NCI-H345 treated with DMSO at 0.1 percent for 48 hours (cell line): ENCODE data around the gene GATA2.

Experiments
- DNase-seq: peaks from one replicate; lab custom pipeline; 2025; ENCODE audit not compliant: unreplicated experiment; lab: John Stamatoyannopoulos, UW

The GATA2 gene

GRCh38 chr3:128436214-128436613 lies 56.8 kb downstream of the GATA2 start:
- no peak for DNase-seq

DNA sequence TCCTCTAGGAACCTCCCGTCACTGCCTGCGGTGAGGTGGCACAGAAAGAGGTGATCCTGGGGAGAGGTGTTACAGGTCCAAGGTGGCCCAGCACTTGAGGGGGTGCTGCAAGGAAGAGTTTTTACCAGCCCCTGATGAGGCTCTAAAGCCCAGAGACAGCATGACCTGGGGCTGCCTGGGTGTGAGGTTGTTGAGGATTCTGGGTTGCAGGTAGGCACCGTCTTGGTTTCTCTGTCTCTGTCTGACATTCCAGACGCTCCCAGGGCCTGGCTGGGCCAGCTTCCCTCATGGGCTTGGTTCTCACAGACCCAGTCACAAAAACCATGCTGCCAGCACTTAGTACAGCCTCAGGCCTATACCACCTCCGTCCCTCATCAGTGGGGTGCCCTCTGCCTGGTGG lies 57.4 kb downstream of the GATA2 start:
- DNase-seq = no peak

GRCh38 chr3:128435058-128435457 lies 57.9 kb downstream of the GATA2 start:
- no peak for DNase-seq

- no peak for DNase-seq
These were observed 58.5 kb downstream of the GATA2 start for GRCh38 chr3:128434524-128434923.

DNA sequence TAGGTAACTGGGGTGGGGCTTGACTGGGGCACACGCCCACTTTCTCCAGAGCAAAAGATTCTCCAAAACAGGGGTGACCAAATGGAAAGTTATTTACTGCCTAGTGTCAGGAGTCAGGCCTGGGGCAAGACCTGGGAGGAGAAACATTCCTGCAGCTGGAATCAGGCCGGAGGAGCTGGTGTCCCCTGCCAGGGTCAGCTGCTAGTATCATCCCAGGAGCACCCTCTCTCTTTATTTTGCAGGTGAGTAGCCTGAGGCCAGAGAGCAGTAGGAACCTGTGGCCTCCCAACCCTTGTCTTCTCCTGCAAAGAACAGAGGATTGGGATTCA lies 59.2 kb downstream of the GATA2 start:
- DNase-seq = no peak

GRCh38 chr3:128432971-128433836 lies 59.8 kb downstream of the GATA2 start:
- no peak for DNase-seq

DNA sequence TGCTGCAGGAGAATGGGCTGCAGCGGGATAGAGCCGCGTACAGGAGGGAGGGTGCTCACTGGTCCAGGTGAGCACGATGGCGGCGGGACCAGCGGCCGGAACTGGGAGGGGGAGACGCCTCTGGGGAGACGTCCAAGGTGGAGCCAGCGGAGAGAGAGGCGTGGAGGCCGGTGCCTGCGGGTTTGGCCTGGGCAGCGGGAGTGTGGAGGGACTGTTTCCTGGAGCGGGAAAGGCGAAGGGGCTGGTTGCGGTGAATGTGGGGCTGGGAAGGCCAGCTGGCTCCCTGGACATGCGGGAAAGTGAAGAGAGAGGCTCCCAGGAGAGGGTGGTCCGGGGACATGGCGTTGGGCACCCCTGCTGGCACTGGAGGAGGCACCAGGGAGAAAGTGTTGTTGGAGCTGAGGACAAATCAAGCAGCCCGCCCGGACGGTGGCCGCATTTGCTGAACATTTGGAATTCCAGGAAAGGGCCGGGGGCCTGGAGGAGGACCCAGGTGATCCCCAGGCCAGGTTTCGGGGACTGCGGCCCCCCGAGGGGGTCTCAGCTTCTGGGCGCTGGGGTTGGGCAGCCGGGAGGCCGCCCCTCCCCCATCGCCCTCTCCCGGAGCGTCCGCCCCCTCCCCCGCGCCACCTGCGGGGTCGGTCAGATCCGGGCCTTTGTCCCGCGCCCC lies 60.6 kb downstream of the GATA2 start:
- no peak for DNase-seq

DNA sequence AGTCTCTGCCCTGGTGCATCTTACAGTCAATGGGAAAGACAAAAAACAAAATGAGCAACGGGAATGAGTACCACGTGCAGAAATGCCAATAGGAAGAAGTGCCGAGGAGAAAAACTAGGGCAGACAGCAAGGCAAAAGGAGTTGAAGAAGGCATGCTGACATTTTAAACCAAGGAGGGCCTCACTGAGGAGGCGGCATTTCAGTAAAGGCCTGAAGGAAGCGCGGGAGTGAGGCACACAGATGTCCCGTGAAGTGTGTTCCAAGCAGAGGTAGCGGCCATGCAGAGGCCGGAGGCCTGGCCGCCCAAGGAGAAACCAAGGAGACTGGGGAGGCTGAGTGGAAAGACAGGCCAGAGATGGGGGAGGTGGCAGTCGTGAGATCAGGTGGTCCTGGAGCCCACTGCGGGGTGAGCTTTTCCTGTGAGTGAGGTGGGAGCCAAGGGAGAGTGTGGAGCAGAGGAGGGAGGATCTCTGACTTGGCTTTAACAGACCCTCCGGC lies 61.1 kb downstream of the GATA2 start:
- no peak for DNase-seq

GRCh38 chr3:128430731-128431130 lies 62.3 kb downstream of the GATA2 start:
- no peak for DNase-seq

GRCh38 chr3:128430301-128430700 lies 62.7 kb downstream of the GATA2 start:
- DNase-seq = no peak

DNA sequence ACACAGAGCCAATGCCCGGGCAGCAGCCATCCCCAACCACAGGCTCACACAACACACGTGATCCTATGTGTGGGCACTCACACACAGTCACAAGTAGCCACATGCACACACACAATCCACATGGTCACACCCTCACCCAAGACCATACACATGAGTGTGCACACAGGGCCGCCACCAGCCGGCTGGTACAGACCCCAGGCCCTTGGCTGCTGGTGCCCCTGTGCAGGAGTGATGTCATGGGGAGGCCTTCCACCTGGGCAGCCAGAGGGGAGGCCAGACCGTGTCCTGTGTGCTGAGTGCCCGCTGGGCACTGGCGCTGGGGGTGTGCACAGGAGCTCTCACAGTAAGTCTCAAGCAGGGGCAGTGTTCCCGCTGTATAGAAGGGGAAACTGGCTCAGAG lies 63.2 kb downstream of the GATA2 start:
- DNase-seq = no peak
